Measurements from ENCODE around the gene DOP1B. TPM values are rescaled to one million over a fixed set of nuclear protein-coding genes. Genes with fewer than 3 reads are reported as not detected.
A peak's percentile ranks its signal among the peaks of the same experiment; 100 is the strongest.

DOP1B gene
- total RNA-seq (2021; ENCODE audit: unreplicated experiment) = 31.0 TPM
- polyA plus RNA-seq (2012; ENCODE audit: insufficient read length) = 23.5 TPM
- percentile 59 among the genes with signal in this experiment for Bru-seq, nascent RNA
- percentile 54 among the genes with signal in this experiment for BruChase-seq, experiment 1, labeled RNA remaining after a 2-hour chase
- BruChase-seq, experiment 2, labeled RNA remaining after a 6-hour chase = percentile 64 among the genes with signal in this experiment
- long read RNA-seq, partial matches to known transcripts = 22 of 29 reads
- long read RNA-seq, other reads (novel, unspliced or antisense) = 7 of 29 reads

DNA sequence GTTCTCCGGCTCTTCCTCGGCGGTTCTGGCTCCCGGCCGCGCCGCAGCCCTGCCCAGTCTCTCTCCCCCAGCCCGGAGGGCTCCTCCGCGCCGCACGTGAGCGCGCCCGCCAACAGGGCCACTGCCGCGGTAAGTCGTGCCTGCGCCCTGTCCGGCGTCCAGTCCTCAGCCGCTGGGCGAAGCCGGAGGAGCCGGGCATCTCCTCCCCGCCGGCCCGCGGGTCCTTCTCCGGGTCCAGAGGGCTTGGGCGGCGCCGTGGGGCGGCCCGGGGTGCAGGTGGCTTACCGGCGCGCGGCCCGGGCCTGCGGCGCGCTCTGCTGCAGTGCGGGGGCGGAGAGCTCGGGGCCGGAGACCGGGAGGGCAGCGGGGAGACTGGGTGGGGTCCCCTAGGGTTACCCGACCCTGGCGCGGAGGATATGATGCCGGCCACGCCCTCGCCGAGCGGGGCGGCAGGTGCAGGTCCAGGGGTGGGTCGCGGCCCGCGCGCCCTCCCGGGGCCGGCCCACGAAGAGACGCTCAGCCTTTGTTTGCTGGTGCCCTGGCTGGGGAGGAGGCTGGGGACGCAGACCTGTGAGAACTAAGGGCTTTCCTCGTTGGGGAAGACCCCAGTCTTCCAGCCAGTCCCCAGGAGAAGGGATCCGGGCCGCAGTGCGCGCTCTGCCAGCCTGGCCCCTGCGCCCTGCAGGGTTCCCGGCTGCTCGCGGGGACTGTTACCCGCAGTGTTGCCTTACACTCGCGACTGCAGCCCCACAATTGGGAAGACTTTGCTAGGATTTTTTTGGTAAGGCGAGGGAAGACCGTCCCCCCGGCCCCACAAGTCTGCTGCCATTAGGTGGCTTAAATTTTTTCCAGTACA is at the start of gene DOP1B:
Gene DOP1B (plus strand): TSS at position 10 of the 856 bp plus-strand sequence. CDS start 7,910 bp downstream, outside the sequence.
- in situ Hi-C loops (cut with HindIII; ENCODE audit: low pct_unique_long_range_greater_than_20kb, low sequenced_read_pairs) (no loop called here), intact Hi-C loops (cut with micrococcal nuclease; ENCODE audit: unreplicated experiment) (no loop called here)
- Histone ChIP-seq H3K36me3 (ENCODE audit: control insufficient read depth, insufficient read depth, low read length) (no peaks in the 10 kb centered on the region; the same call in 1 of the 2 replicates), H3K27ac (ENCODE audit: low read length) (peak within 1 kb of the TSS; percentile 59), H3K4me3 (ENCODE audit: low read depth in 2 of 2, low read length in 2 of 2) (peak within 1 kb of the TSS; percentile 71 to 76), H3K27me3 (ENCODE audit: control insufficient read depth, insufficient read depth, low read length) (no peaks in the 10 kb centered on the region), H3K9me3 (ENCODE audit: control insufficient read depth, insufficient read depth, low read depth, low read length) (no peaks in the 10 kb centered on the region), H3K4me1 (ENCODE audit: control insufficient read depth, insufficient read depth, low read length) (peaks cover 3% of the 10 kb centered on the region)
- ATAC-seq (peak; percentile 62), DNase-seq (ENCODE audit: low read depth, low spot score) (no peak)
- POLR2A ChIA-PET = no interaction called here
- CTCF ChIA-PET = no interaction called here
- no TSS peak for BruUV-seq (replicated peaks)
- TF ChIP-seq SIN3A (IDR thresholded peaks at IDR 0.05; ENCODE audit: borderline replicate concordance, insufficient read depth, low read depth, low read length) (no peak), POLR2AphosphoS5 (IDR thresholded peaks at IDR 0.05; ENCODE audit: low read depth, low read length) (no peak), CTCF (IDR thresholded peaks at IDR 0.05) (no peak), TCF7L2 (IDR thresholded peaks at IDR 0.05; ENCODE audit: low read depth, low read length) (no peak)
- TF ChIP-seq, protein P1, sequence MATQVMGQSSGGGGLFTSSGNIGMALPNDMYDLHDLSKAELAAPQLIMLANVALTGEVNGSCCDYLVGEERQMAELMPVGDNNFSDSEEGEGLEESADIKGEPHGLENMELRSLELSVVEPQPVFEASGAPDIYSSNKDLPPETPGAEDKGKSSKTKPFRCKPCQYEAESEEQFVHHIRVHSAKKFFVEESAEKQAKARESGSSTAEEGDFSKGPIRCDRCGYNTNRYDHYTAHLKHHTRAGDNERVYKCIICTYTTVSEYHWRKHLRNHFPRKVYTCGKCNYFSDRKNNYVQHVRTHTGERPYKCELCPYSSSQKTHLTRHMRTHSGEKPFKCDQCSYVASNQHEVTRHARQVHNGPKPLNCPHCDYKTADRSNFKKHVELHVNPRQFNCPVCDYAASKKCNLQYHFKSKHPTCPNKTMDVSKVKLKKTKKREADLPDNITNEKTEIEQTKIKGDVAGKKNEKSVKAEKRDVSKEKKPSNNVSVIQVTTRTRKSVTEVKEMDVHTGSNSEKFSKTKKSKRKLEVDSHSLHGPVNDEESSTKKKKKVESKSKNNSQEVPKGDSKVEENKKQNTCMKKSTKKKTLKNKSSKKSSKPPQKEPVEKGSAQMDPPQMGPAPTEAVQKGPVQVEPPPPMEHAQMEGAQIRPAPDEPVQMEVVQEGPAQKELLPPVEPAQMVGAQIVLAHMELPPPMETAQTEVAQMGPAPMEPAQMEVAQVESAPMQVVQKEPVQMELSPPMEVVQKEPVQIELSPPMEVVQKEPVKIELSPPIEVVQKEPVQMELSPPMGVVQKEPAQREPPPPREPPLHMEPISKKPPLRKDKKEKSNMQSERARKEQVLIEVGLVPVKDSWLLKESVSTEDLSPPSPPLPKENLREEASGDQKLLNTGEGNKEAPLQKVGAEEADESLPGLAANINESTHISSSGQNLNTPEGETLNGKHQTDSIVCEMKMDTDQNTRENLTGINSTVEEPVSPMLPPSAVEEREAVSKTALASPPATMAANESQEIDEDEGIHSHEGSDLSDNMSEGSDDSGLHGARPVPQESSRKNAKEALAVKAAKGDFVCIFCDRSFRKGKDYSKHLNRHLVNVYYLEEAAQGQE (IDR thresholded peaks at IDR 0.05; ENCODE audit: insufficient read depth in 1 of 2, low read depth in 2 of 2, low read length in 1 of 2) = no peak

- TF ChIP-seq, protein P1 (IDR thresholded peaks at IDR 0.05; ENCODE audit: insufficient read depth in 1 of 2, low read depth in 2 of 2, low read length in 1 of 2) = no peak
- no peak for TF ChIP-seq SIN3A (IDR thresholded peaks at IDR 0.05; ENCODE audit: borderline replicate concordance, insufficient read depth, low read depth, low read length)
- TF ChIP-seq POLR2AphosphoS5 (IDR thresholded peaks at IDR 0.05; ENCODE audit: low read depth, low read length) = no peak
- TF ChIP-seq CTCF (IDR thresholded peaks at IDR 0.05) = no peak
- no peak for TF ChIP-seq TCF7L2 (IDR thresholded peaks at IDR 0.05; ENCODE audit: low read depth, low read length)
- Histone ChIP-seq H3K27me3 (ENCODE audit: control insufficient read depth, insufficient read depth, low read length) (no peaks in the 10 kb centered on the region), H3K36me3 (ENCODE audit: control insufficient read depth, insufficient read depth, low read length) (no peaks in the 10 kb centered on the region), H3K4me1 (ENCODE audit: control insufficient read depth, insufficient read depth, low read length) (peaks cover 3% of the 10 kb centered on the region), H3K4me3 (ENCODE audit: low read depth in 2 of 2, low read length in 2 of 2) (no peak overlapping the region), H3K9me3 (ENCODE audit: control insufficient read depth, insufficient read depth, low read depth, low read length) (no peaks in the 10 kb centered on the region), H3K27ac (ENCODE audit: low read length) (no peak overlapping the region)
- in situ Hi-C loops (cut with HindIII; ENCODE audit: low pct_unique_long_range_greater_than_20kb, low sequenced_read_pairs) (no loop called here), intact Hi-C loops (cut with micrococcal nuclease; ENCODE audit: unreplicated experiment) (loop anchor here (2.0 kb wide), 1 partner anchor 65 kb away; no protein-coding TSS in a partner anchor)
- POLR2A ChIA-PET = no interaction called here
- ATAC-seq = no peak
- CTCF ChIA-PET = no interaction called here
- no TSS peak for BruUV-seq (replicated peaks)
- no peak for DNase-seq (ENCODE audit: low read depth, low spot score)
These were observed 46.8 kb upstream of the DOP1B start for GRCh38 chr21:36109868-36110267.
